ENCODE results near the gene DGKZ.

Gene DGKZ

DNA sequence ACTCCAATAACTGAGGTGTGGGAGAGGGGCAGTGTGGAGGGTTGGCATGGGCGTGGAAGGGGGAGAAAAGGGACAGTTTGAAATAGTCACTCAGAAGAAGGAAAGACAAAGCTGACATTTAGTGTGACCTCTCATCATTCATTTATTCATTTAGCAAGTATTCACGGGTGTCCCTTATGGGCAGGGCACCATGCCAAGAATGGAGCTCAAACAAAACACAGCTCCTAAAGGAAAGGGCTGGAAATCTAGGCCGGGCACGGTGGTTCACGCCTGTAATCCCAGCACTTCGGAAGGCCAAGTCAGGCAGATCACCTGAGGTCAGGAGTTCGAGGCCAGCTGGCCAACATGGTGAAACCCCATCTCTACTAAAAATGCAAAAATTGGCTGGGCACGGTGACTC lies 19.4 kb upstream of the DGKZ start:
- no peak for TF ChIP-seq CTCF (IDR thresholded peaks at IDR 0.05; ENCODE audit: borderline replicate concordance, insufficient read depth, low read depth, low read length)
- H3K4me3 ChIP-seq (ENCODE audit: low read depth, low read length), result no peak overlapping the region

DNA sequence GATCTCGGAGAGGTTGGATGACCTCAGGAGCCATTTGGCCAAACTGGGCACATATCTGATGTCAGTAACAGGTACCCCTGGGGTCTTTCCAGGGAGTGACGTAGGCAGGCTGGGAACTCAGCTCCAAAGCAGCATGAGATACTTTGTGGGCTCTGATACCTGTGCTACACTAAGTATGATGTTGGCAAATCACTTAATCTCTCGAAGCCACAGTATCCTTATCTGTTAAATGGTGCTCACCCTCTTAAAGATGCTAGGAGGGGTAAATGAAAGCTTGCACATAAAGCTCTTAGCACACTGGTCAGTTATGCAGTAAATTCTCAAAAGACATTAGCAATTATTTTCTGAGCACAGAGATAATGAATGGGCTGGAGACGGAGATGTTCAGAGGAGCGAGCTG lies 17.1 kb upstream of the DGKZ start:
- H3K4me3 ChIP-seq (ENCODE audit: low read depth, low read length), result no peak overlapping the region
- no peak for TF ChIP-seq CTCF (IDR thresholded peaks at IDR 0.05; ENCODE audit: borderline replicate concordance, insufficient read depth, low read depth, low read length)

- no peak for TF ChIP-seq CTCF (IDR thresholded peaks at IDR 0.05; ENCODE audit: borderline replicate concordance, insufficient read depth, low read depth, low read length)
- no peak overlapping the region for H3K4me3 ChIP-seq (ENCODE audit: low read depth, low read length)
Observed at GRCh38 chr11:46330563-46331281, 16.5 kb upstream of the DGKZ start.

DNA sequence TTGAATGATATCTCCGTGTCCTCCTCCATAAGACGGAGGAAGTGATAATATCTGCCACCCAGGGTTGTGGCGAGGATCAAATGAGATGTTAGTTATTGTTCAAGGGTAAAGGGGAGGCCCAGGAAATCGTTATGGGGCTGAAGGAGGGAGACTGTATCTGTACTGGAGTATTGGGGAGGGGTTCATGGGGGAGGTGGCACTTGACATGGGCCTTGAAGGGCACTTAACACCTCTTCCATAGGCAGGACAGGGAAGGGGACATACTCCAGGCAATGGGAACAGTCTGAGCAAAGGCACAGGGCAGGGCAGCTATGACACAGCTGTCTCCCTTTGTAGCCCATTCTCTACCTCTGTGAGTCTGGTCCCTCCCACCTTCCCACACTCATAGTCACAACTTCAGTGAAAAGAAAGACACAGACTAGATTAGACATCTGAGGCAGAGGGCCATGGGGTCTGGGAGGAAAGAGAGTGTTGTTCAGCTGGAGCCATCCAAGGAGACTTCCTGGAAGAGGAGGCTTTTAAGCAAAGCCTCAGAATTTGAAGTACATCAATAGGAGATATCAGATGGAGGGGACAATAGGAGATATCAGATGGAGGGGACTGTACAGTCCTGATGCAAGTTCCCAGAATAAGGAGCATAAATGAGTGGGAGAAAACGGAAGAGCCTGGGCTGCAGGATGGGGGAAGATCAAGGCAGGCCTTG lies 15.8 kb upstream of the DGKZ start:
- no peak for TF ChIP-seq CTCF (IDR thresholded peaks at IDR 0.05; ENCODE audit: borderline replicate concordance, insufficient read depth, low read depth, low read length)
- H3K4me3 ChIP-seq (ENCODE audit: low read depth, low read length), result no peak overlapping the region

DNA sequence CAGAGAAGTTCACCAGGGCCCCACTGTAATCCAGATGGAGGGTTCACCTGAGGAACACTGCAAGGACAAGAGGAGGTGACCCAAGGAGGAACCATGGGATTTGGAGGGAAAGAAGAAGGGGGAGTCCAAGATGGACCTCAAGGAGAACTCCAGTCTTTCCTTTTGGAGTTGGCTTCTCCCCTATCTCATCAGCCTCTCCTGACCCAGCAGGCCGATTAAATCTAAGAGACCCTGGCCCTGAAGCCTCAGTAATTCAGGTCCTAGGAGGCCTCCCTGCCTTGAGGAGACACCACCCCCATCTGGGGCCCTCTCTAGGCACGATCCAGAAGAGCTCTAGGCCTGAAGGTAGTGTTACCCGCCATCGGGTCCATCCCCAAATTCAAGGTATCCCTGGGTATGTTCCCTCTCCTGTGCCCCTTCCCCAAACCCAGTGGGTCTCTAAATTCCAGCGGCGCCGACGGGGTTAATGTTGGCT lies 15.1 kb upstream of the DGKZ start:
- TF ChIP-seq CTCF (IDR thresholded peaks at IDR 0.05; ENCODE audit: borderline replicate concordance, insufficient read depth, low read depth, low read length), result no peak
- H3K4me3 ChIP-seq (ENCODE audit: low read depth, low read length), result no peak overlapping the region

DNA sequence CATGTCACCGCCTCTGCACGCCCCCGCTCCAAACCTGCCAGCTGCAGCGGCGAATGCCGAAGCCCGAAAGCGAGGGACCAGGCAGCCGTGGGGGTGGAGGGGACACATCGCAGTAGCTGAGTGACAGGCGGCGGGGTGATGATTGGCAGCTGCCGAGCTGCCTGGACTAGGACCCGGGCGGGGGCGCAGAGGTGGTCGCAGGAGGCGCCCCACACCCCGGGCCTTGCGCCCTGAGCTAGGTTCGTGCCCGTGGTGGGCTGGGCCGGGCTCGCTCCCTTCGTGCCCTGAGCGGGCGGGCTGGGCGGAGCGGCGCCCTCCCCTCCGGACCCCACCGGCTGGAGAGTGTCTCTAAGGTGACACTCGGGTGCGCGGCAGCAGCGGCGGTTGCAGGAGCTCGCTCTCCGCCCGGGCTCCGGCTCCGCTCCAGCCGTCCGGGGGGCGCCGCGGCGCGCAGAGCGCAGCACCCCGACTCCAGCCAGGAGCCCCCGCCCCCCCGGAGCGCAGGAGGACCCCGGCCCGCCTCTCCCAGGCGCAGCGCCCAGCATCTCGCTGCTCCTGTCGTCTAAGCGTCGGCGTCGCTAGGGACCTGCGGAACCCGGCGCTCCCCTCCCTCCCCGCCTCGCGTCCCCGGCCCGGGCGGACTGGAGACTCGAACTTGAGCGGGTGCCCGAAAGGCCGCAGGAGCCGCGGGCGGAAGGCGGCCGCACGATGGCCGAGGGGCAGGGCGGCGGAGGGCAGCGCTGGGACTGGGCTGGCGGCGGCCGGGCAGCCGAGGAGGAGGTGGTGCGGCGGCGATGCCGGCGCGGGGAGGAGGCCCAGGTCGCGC lies 14.5 kb upstream of the DGKZ start:
- H3K4me3 ChIP-seq (ENCODE audit: low read depth, low read length), result no peak overlapping the region
- no peak for TF ChIP-seq CTCF (IDR thresholded peaks at IDR 0.05; ENCODE audit: borderline replicate concordance, insufficient read depth, low read depth, low read length)

Data from GM12875 (cell line).